ENCODE results near the gene PRAC1.

The PRAC1 gene

DNA sequence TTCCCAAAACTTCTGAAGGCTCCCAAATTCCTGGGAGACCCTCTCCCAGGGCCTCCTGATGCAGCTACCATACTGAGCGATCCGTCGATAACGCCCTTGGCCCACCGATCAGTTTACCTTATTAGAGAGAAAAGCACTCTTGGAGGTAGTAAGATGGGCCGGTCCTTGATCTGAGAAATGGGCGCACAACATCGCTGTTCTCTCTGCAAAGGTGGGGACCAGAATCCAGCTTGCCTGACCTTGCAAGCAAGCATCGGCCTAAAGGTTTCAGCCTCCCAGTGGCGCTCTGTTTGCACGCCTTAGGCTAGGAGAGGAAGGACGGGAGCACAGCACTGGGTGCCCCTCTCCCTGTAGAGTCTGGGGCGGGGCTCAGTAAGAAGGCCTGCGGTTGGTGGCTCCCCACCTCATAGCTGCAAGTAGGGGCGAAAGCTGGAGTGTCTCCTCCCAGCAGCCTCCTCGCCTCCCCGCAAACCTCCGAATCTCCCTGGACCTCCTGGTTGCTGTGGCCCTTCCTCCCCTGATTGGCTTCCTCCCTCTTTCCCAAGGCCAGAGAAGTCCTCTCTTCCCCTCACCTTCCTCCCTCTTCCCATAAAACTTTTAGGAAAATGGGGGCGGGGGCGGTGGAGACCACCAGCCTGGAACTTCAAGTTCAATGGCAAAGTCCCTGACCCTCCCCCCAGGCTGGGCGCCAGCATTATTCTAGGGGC lies at the start of gene PRAC1:
PRAC1 (minus strand) TSS at position 318 of the 707 bp plus-strand sequence; CDS start at position 192, 126 bp downstream.
- ATAC-seq: no peak

- no peak for ATAC-seq
Observed at GRCh38 chr17:48770954-48771353, 48.6 kb upstream of the PRAC1 start.

- ATAC-seq: no peak
Observed at GRCh38 chr17:48769009-48769675, 46.8 kb upstream of the PRAC1 start.

- no peak for ATAC-seq
Observed at GRCh38 chr17:48767263-48767774, 45.0 kb upstream of the PRAC1 start.

DNA sequence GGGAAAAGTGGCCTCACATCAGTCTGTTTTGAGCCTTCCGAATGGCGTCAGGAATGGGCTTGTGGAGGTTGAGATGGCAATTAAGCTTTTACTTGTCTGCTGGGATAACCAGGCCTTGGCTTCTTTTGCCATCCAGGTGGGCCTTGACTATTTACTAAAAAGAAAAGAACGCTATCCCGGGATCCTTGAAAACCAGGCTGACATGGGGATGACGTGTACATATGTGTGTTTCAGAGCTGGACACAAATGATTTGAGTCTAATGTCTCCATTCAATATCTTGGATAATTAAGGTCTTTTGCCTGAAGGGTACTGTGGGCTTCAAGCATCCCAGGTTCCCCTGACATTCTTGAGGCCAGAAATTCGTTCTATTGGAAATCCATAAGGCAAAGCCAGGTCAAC lies 38.8 kb upstream of the PRAC1 start:
- no peak for ATAC-seq

DNA sequence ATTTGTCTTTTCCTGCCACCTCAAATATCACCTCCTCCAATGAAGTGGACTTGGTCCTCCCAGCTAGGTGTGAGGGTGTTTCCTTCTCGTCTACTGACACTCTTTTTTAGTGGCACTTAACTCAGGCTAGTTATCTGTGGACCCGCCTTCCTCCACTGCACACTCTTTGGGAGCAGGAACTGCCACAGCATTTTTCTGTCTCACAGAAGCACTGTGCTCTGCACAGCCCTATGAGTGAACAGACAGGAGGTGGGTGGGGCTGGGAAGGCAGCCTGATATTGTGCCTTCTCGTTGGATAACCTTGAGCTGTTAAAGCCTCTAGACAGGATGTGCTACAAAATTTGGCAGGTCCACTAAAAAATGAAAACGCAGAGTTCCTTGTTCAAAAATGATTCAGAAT lies 38.1 kb upstream of the PRAC1 start:
- no peak for ATAC-seq

DNA sequence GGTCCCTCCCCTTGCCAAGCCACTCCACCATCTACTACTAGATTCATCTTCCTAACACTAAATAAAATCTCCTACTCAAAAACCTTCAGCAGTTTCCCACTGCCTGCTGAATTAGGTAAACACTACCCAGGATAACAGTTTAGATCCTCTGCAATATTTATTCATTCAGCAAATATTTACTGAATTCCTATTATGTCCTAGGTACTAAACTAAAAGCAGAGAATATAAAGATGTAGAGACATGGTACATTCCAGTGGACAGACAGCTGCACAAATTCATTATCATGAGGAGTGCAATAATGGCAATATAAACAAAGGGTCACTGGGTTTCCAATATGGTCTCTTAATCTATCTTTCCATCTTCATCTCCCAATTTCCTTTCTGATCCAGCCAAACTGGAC lies 37.0 kb upstream of the PRAC1 start:
- ATAC-seq: no peak

DNA sequence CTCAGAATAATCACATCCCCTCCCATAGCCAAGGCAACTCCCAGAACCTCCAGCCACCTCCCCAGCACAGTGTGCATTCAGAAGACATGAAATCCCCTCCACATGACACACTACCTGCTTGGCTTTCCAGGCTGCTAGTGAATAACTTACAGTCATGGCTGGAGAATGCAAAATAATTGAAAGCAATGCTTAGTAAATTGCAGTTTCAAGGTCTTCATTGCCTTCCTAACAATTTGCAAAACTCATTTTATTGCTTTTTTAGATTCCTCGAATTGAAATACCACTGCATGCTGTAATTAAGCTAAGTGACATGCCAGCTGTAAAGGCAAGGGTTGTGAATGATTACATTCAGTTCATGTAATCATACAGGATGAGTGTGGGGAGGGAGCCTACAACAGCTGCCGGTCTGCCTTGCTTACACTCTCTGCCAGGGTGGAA lies 35.2 kb upstream of the PRAC1 start:
- ATAC-seq: no peak

DNA sequence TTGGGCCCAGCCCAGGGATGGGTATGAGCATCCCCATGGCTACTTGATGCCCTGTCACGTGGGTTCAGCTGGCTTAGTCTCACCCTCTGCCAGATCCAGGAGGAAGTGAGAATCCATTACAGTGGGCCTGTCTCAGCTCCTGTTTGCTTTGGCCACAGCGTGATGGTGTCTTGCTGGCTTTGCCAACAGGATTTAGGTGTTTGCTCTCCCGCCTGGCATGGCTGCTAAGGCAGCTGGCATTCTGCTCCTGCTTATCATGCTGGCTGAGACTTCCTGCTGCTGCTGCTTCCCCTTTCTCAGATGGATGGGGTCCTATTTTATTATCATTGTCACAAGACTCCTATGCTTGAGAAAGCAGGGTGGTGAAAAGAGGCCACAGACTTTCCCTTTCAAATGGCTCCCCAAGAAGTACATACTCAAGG lies 34.5 kb upstream of the PRAC1 start:
- ATAC-seq: no peak

- no peak for ATAC-seq
Observed at GRCh38 chr17:48755356-48755755, 33.0 kb upstream of the PRAC1 start.

DNA sequence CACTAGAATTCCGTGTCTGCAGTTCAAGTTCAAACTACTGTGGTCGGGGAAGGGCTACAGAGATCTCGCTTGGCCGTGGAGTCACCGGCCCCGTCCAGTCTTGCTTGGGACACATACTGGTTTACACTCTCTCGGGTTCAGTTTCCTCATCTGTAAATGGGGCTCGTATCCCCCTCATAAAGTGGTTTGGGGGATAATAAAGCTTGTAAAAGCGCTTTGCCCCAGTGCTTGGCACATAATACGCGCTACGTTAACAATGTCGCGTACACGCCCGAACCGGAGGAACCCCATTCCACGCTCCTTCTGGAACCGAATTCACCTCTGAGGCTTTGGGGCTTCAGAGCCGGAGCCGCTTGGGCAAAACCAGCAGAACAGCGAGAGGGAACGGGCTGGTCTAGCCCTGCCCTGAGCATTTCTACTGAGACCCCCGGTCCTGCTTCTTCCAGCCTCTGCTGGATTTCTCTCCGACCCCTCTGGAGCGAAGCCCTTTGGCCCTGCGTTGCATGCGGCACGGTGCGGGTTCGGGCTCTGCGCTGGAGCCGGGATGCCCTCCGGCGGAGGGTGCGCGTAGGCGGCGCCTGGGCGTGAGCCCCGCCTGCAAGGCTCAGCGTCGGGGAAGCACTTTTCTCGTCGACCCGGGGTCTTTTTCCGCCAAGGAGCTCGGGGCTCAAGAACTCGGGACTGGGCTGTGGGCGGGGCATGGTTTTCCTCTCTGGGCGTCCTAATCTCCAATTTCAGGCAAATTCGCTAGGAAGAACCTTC lies 32.4 kb upstream of the PRAC1 start:
- ATAC-seq: no peak

DNA sequence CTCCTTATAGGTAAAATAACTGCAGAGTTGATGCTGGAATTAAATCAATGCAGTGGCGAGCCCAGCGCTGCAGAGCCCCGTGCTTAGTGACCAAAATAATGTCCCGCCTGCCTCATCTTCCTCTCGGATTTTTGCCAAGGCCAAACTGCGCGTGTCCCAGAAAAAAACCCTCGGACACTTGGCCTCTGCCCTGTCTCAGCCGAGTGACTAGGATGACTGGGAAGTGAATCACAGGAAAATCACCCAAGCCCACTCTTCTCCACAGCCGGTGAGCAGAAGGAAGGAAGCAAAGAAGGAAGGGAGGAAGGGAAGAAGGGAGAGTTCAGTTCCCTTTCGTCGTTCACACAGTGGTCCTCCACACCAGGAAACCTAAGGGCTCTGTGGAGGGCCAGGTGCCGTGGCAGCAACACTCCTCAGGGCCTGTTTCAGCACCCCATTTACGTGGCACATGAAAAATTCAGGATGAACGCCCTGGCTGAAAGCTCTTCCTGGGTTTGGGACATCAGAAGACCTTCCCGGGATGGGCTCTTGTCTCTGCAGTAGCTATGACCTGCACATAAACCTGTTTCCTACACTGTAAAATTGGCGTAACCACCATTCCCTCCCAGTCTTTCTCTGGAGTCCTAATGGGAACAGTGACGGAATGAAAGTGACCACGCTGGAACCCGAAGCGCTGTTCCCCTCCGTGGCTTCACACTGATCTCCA lies 31.6 kb upstream of the PRAC1 start:
- ATAC-seq: no peak

GRCh38 chr17:48752399-48753288 lies 30.3 kb upstream of the PRAC1 start:
- ATAC-seq: no peak

GRCh38 chr17:48751733-48752398 lies 29.5 kb upstream of the PRAC1 start:
- no peak for ATAC-seq

DNA sequence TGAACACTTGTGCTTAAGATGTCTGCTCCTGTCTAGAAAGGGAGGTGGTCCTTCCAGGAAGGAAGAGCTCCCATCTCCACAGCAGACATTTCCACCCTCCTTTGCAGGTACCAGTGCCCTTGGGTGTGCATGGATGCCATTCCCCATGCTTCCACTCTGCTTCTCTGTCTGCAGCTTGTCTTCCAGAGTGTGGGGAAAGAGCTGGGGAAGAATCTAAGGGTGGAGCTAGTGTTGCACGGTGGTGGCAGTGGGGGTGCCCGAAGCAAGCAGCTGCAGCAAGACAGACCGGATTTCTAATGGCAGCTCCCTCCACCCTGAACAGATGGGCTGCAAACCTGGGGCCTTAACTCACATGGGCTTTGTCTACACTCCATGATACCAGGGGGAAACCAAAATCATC lies 28.9 kb upstream of the PRAC1 start:
- no peak for ATAC-seq

DNA sequence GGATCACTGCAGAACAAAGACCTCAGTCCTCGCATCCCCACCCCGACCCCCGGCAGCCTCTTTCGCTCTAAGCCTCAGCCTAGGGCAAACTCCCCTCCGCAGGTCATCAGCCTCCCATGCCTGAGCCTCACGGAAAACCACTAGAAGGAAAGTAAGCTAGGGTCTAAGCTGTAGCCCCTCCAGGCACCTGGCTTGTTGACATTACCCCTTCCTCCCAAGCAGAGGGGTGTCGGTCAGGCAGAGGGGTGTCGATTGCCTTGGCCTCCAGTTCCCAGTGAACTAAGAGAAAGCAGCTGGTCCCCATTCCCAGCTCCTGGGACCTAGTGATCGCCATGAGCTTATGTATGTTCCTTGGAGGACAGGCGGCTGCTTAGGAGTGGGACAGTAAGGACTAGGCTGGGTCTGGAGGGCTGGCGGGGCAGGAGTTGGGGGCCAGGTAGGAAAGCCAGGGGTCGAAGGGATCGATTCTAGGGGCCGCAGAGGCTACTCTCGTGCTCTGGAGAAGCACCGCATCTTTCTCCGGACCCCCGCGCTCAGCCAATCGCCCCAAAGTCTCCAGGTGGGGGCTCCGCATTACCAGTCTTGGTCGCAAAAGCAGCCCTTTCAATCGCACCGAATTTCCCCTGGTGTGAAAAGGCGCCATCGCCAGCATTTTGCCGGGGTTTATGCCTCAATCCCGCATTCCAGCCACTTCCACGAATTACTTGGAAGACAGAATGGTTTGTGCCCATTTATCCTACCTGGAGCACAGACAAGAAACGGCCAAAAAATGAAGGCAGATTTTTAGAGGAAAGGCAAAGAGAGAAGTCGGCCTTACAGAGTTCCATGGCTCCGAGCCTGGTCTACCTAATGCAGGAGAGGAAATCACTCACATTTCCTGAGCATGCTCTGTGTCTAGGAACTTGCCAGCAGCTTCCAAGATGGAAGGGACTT lies 27.6 kb upstream of the PRAC1 start:
- ATAC-seq: no peak

DNA sequence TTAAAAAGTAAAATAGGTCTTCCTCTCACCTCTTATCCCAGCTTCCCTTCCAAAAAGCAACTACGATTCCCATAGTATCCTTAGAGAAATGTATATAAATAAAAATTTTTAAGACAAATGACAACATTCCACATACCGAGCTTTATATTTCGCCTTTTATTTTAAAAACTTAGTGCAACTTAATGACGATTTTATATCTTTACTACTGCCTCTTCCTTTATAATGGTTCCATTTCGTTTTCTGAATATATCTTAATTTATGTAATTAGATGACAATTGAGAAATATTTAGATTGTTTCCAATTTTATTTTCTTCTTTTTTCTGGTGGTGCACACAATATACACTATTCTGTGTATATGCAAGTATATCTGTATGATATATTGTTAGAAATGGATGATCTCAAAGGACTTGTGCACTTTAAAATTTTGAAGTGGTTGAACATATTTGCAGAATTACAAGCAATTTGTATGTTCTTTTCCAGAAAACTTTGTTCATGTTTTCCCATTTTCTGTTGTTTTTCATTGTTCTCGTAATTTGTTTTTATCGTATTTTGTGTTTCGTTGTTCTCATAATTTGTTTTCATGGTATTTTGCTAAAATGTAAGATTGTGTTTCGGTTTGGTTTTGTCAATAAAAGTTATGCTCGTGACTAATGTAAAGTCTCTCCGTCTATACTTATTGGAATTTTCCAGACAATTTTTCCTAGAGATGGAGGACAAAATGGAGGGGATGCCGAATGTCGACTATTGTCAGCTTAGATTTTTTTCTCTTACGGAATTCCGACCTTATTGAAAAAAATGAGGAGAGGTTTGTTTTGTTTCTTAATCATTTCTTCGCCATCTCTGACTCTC lies 26.6 kb upstream of the PRAC1 start:
- no peak for ATAC-seq

- no peak for ATAC-seq
Observed at GRCh38 chr17:48747445-48748363, 25.4 kb upstream of the PRAC1 start.
